A549 treated with RU486 at 1 μM for 4 hours (cell line): ENCODE data around the gene CDS2. TPM values are rescaled to one million over a fixed set of nuclear protein-coding genes. Genes with fewer than 3 reads are reported as not detected.

Experiments used
- total RNA-seq: library from RNA; stranded (reverse); fragments of 200-300 nt; extraction: Qiagen RNA extraction; gene quantifications from 5 replicates; pipeline ENCODE4 v1.2.3, GENCODE V29; 2022; ENCODE audit warnings: low read depth

The CDS2 gene
- 38.5 to 61.5 TPM (median 58.7 TPM) in 5 replicates for total RNA-seq

DNA sequence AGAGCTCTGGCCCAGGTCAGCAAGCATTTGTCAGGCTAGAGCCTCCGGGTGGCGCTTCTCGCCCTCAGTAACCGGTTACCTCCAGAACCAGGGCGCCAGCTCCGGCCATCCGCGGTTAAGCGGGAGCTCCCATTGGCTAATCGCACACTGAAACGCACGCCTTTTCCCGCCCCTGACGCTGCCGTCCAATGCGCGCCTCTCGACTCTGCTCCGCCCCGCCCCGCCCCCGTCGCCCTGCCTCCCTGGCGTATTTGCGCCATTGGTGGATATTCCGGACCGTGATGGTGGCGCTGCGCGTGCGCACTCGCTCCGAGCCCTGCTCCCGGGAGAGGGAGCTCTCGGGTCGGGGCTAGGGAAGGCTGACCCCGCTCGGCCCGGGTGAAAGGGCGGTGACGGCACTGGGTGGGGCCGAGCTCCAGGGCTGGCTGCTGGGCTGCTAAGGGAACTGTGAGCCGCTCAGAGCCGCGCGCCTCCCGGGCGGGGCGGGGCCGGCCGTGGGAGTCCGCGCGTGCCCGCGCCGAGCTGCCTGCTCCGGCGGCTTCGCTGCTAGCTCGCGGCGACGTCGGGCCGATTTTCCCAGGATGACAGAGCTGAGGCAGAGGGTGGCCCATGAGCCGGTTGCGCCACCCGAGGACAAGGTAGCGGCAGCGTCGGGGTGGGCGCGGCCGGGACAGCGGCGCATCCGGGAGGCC is at the start of gene CDS2:
CDS2 (plus strand) TSS at position 497 of the 692 bp plus-strand sequence; CDS start at position 582, 85 bp downstream.

DNA sequence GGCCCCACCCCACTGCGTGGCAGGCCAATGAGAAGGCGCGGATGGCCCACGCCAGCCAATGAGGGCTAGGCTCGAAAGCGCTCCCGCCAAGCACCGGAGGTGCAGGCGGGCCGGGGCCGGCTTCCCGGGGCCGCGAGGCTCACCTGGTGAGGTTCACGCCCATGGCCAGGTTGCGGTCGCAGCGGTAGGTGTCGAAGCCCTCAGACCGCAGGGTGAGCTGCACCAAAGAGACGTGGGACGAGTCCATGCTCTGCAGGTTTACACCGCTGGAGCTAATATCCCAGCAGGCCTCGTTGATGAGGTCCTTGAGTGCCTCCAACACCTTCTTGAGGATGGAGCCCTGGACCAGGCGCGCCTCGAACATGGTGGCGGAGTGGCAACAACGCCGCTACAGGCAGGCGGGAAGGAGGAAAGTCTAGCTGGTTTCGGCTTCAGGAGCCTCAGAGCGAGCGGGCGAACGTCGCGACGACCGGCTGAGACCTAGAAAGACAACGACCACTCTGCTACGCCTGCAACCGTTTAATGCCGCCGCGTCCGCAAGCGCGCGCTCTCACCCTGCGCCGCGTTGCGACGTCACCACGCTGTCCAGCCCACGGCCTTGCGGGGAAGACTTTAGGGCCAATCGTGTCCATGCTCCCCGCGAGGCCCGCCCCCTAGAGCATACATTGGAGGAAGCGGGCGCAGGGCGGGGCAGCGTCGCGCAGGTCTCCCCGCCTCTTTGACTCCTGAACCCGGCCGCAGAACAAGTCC is 7.2 kb upstream of the CDS2 start, which contains the start of gene PCNA:
PCNA (minus strand) TSS at position 524 of the 750 bp plus-strand sequence; CDS start at position 364, 160 bp downstream.

Other genes starting within 250 kb of the CDS2 start
- gene SLC23A2, start 125.5 kb upstream of the CDS2 start, total RNA-seq, result 13.1 to 17.2 TPM (median 17.0 TPM) in 5 replicates
- gene TMEM230, start 13.9 kb upstream of the CDS2 start, total RNA-seq, result 87.3 to 121 TPM (median 114 TPM) in 5 replicates
- gene PCNA, start 7.0 kb upstream of the CDS2 start, total RNA-seq, result 392 to 442 TPM (median 414 TPM) in 5 replicates
- not detected in 5 replicates for gene PROKR2, start 189.9 kb downstream of the CDS2 start, total RNA-seq